Measurements from ENCODE around the gene SNAP23.

The SNAP23 gene

DNA sequence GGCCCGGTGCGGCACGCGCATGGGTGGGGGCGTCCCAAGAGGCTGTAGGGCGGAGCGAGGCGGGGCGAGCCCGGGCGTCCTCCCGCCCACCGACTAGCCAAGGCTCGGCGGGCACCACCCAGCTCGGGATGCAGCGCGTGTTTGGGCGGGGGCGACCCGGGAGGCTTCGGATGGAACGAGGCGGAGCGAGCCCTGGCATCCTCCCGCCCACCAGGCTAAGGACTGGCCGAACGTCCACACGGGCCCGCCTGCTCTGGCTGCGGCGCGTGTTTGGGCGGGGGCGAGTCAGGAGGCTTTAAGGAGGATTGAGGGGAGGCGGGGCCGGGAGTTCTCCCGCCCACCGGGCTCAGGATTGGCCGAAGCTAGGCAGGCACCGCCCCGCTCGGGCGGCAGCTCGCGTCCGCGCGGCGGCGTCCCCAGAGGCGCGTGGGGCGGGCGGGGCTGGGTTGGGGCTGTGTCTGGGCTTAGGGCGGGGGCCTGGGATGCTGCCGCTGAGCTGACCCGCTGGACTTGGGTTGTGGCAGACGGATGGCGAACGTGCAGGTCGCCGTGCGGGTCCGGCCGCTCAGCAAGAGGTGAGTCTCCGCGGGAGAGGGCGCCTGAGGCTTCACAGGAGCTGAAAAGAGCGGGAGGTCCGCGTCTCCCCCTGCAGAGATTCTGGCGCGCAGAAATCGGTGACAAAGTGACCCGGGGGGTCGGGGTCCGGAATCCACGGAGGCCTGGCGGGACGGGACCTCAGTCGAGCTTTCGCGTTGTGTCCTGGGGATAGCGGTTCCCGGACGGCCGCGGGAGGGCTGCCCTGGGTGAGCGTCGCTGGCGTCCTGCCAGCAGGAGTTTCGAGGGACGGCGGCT, 80.0 kb downstream of the SNAP23 start, which contains the start of gene STARD9:
Gene STARD9, plus strand, starts transcription at position 419 of the 852 bp plus-strand sequence. Its CDS starts 110 bp downstream, at position 529.
- peak; percentile 97 for DNase-seq (ENCODE audit: low spot score)

DNA sequence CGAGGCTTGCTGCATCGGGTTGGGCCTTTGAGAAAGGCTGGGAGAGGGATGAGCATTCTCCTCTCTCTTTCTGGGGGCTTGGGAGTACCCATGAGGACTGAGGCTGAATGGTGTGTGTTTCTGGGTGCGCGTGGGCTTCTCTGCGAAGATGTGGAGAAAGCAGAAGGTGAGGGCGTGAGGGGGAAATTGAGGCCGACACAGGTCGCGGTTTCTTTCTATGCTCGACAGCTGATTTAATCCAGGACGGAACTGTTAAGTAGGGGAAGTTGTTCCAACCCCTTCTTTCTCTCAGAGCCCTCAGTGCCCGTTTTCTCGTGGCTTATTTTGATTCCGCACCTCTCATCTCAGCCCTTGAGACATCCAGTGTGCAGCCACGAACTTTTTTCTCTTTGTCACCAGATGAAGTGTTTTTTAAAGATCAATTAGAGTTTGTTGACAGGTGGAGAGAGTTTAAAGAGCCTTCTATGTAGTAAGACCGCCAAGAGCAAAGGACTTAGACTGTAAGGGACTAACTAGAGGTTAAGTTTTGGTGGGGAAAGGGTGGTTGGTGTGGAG, 80.7 kb downstream of the SNAP23 start:
- DNase-seq (ENCODE audit: low spot score): no peak

DNA sequence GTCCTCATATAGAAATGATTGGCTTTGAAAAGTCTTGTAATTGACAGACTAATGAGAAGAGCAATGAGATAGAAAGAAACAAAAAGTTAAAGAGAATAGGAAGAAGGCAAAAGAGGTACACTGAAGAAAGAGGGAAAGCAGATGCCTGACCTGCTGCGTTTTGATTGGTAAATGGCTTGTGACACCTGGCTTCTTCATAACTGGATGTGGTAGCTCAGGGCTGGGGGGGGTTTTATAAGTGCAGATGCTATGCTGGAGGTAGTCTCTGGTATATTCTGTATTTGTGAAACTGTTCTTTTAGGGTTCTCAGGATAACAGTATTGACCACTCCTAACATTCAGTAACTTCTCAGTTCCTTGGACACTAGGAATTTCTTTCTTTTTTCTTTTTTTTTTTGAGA, 81.3 kb downstream of the SNAP23 start:
- DNase-seq (ENCODE audit: low spot score): no peak

DNA sequence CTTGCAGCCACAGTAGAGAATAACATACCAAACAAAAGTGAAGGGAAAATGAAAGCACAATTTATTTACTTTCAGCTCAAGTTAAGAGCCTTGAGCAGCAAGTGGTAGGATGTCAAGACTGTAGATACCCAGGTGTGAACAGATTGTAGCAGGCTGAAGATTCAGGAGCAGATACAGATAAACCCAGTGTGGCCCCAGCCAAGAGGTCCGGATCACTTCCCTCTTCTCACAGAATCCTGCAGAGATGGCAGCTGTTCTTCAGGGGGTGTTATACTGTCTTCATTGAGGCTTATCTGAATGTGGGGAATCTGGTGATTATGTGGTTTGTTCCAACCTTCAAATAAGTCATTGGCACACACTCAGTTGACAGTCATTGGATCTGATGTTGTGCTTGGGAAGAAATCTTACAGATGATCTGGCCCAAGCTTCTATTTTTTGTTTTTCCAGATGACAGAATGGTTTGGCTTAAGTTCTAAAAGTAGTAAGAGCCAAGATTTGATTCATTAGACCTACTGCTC, 82.1 kb downstream of the SNAP23 start:
- peak; percentile 56 for DNase-seq (ENCODE audit: low spot score)

DNA sequence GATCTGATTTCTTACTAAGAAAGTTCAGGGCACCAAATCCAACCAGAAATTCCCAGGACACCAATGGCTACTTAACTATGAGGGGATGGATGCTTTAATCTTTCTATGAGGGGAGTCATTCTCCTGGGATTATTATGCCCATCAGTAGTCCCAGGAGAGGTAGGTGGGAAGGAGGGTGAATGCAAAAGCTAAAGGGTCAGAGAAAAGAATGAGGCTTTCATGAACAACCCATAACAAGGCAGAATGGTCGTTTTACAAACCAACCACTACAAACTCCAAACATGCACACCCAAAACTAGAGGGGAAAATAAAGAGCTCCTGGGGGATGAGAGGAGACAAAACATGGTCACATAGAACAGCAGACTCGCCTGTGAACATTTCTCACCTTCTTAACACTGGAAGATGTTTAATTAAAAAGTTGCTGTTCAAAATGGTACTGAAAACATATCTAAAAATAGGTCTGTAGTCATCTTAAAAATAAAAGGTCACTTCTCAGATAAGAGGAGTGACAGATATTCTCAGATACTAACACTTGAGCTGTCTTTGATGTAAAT, 83.6 kb downstream of the SNAP23 start:
- DNase-seq (ENCODE audit: low spot score): no peak

DNA sequence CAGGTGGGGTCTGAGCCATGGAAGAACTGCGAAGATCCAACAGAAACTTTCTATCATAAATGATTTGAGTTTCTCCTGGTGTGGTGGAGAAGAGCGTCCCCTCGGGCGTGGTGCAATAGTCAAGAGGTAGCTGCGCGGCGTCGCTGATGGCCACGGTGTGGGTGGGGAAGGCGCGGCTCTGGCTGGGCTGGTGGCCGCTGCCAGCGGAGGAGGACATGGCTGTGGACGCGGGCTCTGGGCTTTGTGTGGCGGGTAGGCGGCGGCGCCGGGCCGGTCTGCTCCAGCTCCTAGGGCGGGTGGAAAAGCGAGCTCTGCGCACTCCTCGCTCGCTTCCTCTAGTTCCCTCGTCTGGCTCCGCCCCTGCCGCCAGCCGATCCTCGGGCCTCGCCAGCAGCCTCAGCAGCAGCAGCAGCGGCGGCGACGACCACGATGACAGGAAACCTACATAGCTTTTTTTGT, 85.9 kb downstream of the SNAP23 start:
- DNase-seq (ENCODE audit: low spot score): peak; percentile 85
